ENCODE measurements around the gene TNRC6B.

DNA sequence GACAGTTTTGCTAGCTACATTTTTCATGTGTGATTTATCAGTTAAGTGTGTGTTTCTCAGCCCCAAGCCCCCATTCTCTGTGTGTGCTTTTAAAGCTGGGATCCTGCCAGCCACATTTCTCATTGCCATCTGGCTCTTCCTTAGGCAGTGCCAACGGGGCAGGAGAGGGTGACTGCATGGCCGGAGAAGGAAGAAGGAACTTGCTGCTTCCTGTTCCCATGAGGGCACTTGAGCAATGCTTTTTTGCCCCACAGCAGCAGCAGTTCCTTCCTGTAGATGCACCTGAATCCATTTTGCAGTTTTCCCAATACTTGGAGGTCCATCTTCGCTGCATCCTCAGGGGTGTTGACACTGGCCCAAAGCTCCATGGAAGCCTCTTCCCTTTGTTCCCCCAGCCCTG lies 37.5 kb downstream of the TNRC6B start:
- no peak for TF ChIP-seq POLR2A (IDR thresholded peaks at IDR 0.05)
- TF ChIP-seq, protein P1, sequence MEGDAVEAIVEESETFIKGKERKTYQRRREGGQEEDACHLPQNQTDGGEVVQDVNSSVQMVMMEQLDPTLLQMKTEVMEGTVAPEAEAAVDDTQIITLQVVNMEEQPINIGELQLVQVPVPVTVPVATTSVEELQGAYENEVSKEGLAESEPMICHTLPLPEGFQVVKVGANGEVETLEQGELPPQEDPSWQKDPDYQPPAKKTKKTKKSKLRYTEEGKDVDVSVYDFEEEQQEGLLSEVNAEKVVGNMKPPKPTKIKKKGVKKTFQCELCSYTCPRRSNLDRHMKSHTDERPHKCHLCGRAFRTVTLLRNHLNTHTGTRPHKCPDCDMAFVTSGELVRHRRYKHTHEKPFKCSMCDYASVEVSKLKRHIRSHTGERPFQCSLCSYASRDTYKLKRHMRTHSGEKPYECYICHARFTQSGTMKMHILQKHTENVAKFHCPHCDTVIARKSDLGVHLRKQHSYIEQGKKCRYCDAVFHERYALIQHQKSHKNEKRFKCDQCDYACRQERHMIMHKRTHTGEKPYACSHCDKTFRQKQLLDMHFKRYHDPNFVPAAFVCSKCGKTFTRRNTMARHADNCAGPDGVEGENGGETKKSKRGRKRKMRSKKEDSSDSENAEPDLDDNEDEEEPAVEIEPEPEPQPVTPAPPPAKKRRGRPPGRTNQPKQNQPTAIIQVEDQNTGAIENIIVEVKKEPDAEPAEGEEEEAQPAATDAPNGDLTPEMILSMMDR (IDR thresholded peaks at IDR 0.05), result no peak

Measured in breast epithelium (tissue), 3 donors.